Measurements from ENCODE around the gene CA10. TPM values are rescaled to one million over a fixed set of nuclear protein-coding genes. Genes with fewer than 3 reads are reported as not detected.

Gene CA10
- total and polyA plus RNA-seq, 2 donors (not counting 3 experiments of a cell fraction or from before 2014, with no cell fraction given): not detected

GRCh38 chr17:51739245-51739886 is 419.1 kb downstream of the CA10 start:
- H4K20me1 ChIP-seq (replicated peaks; ENCODE audit: control insufficient read depth, extremely low read depth, insufficient read depth, low read length): no peaks in the 10 kb centered on the region
- no peak overlapping the region for H3K27ac ChIP-seq (ENCODE audit: insufficient read depth, low read depth, low read length)
- no peak overlapping the region for H3K4me2 ChIP-seq (ENCODE audit: insufficient read depth, low read length)
- H3K79me2 ChIP-seq (ENCODE audit: control insufficient read depth, insufficient read depth, low read length): no peaks in the 10 kb centered on the region
- no TSS peak for BruUV-seq (replicated peaks)
- CTCF ChIA-PET: no interaction called here
- no peak overlapping the region for H3K9ac ChIP-seq (replicated peaks; ENCODE audit: extremely low read depth, insufficient read depth, low read length)
- POLR2A ChIA-PET: no interaction called here
- no peaks in the 10 kb centered on the region for H3K27me3 ChIP-seq (ENCODE audit: control insufficient read depth in 2 of 2, insufficient read depth in 2 of 2, low read length in 2 of 2)
- dilution Hi-C loops (cut with MboI; ENCODE audit: extremely low pct_ligation_motif_present, low sequenced_read_pairs): no loop called here
- H3K9me3 ChIP-seq (replicated peaks; ENCODE audit: control insufficient read depth, insufficient read depth, low read length): no peaks in the 10 kb centered on the region
- FAIRE-seq (no peak), DNase-seq (ENCODE audit: low read depth, low spot score) (no peak)
- intact Hi-C loops (cut with micrococcal nuclease): no loop called here
- no peaks in the 10 kb centered on the region for H3K36me3 ChIP-seq (ENCODE audit: control insufficient read depth in 2 of 2, extremely low read depth in 1 of 2, insufficient read depth in 2 of 2, low read length in 2 of 2)
- no peak overlapping the region for H3K4me3 ChIP-seq (replicated peaks in 1 of 3; ENCODE audit: insufficient read depth in 1 of 3, low read depth in 1 of 3, low read length in 3 of 3)
- no peaks in the 10 kb centered on the region for H3K4me1 ChIP-seq (ENCODE audit: control insufficient read depth, extremely low read depth, insufficient read depth, low read length)
- no peaks in the 10 kb centered on the region for H3K9me1 ChIP-seq (replicated peaks; ENCODE audit: control insufficient read depth, extremely low read depth, insufficient read depth, low read length)
- no peak overlapping the region for H2AFZ ChIP-seq (ENCODE audit: low read depth, low read length)
- TF ChIP-seq POLR2AphosphoS5 (IDR thresholded peaks at IDR 0.05; ENCODE audit: insufficient read depth, low read depth, low read length) (no peak), JUN (IDR thresholded peaks at IDR 0.05; ENCODE audit: borderline replicate concordance, insufficient read depth, insufficient read length, low read depth) (no peak), MAX (IDR thresholded peaks at IDR 0.05; ENCODE audit: insufficient read depth, insufficient read length) (no peak), MYC (IDR thresholded peaks at IDR 0.05; ENCODE audit: low read depth, low read length) (no peak), GATA2 (IDR thresholded peaks at IDR 0.05; ENCODE audit: insufficient read depth, insufficient read length, low read depth, low read length) (no peak), EZH2 (IDR thresholded peaks at IDR 0.05; ENCODE audit: borderline replicate concordance, low read depth, low read length, severe bottlenecking) (no peak), CTCF (IDR thresholded peaks at IDR 0.05; ENCODE audit: extremely low read depth in 1 of 2, insufficient read depth in 1 of 2, low read depth in 1 of 2, low read length in 2 of 2) (no peak), FOS (IDR thresholded peaks at IDR 0.05; ENCODE audit: borderline replicate concordance, insufficient read depth, low read length) (no peak)
